Duodenal mucosa (tissue), 2 donors: Measurements from ENCODE around the gene CSDE1.

Source experiments
- H3K27ac ChIP-seq: one replicate; pipeline ENCODE4 v1.7.0; 2013; ENCODE audit warnings: low read depth, low read length
- H3K27me3 ChIP-seq, 2 donors: one replicate each; pipeline ENCODE4 v1.7.0; 2013; ENCODE audit warnings: low read length in 2 of 2, control low read depth in 1 of 2; ENCODE audit not compliant: insufficient read depth in 2 of 2, control insufficient read depth in 1 of 2
- H3K36me3 ChIP-seq, 2 donors: one replicate each; pipeline ENCODE4 v1.7.0; 2013; ENCODE audit warnings: low read length in 2 of 2, control low read depth in 1 of 2; ENCODE audit not compliant: insufficient read depth in 2 of 2, control insufficient read depth in 1 of 2
- H3K4me1 ChIP-seq, 2 donors: one replicate each; pipeline ENCODE4 v1.7.0; 2013; ENCODE audit warnings: low read length in 2 of 2, control low read depth in 1 of 2; ENCODE audit not compliant: insufficient read depth in 2 of 2, control insufficient read depth in 1 of 2
- H3K4me3 ChIP-seq, 2 donors: one replicate each; pipeline ENCODE4 v1.7.0; 2013; ENCODE audit warnings: low read length in 2 of 2, low read depth in 1 of 2
- H3K9ac ChIP-seq, 2 donors: one replicate each; pipeline ENCODE4 v1.7.0; 2013; ENCODE audit warnings: low read length in 2 of 2, low read depth in 1 of 2
- H3K9me3 ChIP-seq, 2 donors: one replicate each; pipeline ENCODE4 v1.7.0; 2013; ENCODE audit warnings: low read length in 2 of 2, control low read depth in 1 of 2; ENCODE audit not compliant: control insufficient read depth in 1 of 2

CSDE1 gene

DNA sequence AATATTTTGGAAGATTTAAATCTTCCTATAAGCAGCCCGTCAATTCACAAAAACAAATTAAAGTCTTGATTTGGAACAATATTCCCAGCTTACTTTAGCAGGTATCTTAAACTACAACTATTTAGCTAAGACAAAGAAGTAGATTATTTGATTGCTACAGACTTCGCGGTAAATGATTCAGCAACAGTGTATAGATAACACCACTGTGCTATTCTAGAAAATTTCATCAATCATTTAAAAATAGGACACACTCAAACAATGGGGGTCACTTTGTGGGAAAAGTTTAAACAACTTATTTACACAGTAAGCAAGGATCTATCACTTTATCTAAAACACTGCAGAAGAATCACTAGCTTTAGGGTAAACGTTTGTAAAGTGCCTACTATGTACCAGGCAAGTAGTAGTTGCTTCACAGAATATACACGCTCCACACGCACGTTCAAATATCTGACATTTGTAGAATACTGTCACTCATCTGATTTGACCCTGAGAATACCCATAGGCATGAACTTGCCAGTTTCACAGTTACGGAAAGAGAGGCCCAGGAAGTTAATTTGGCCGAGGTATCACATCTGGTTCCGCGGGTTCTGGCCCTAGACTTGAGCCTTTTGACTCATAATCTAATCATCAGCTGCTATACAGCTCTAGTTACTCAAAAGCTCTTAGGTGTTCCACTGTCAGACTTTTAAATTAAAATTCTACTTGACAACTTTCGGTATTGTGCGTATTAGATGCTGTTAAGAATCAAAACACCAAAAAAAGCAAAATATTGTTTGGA, 88.8 kb downstream of the CSDE1 start:
- Histone ChIP-seq H3K27ac (no peak overlapping the region), H3K4me3 (peak overlapping the region; percentile 69 to 90), H3K27me3 (no peaks in the 10 kb centered on the region), H3K9me3 (no peaks in the 10 kb centered on the region), H3K4me1 (peaks cover 7 to 11% of the 10 kb centered on the region in 2 donors), H3K36me3 (no peaks in the 10 kb centered on the region), H3K9ac (peak overlapping the region; percentile 64 to 65)

- H3K4me1 ChIP-seq, result peaks cover 7 to 11% of the 10 kb centered on the region in 2 donors
- no peak overlapping the region for H3K9ac ChIP-seq
- H3K36me3 ChIP-seq, result no peaks in the 10 kb centered on the region
- no peak overlapping the region for H3K27ac ChIP-seq
- H3K9me3 ChIP-seq, result no peaks in the 10 kb centered on the region
- H3K4me3 ChIP-seq, result no peak overlapping the region
- no peaks in the 10 kb centered on the region for H3K27me3 ChIP-seq
These were observed 89.4 kb downstream of the CSDE1 start for GRCh38 chr1:114668373-114668772.

- Histone ChIP-seq H3K9ac (no peak overlapping the region), H3K9me3 (no peaks in the 10 kb centered on the region), H3K27me3 (no peaks in the 10 kb centered on the region), H3K4me1 (peaks cover 7 to 11% of the 10 kb centered on the region in 2 donors), H3K36me3 (no peaks in the 10 kb centered on the region), H3K4me3 (no peak overlapping the region), H3K27ac (no peak overlapping the region)
These were observed 90.8 kb downstream of the CSDE1 start for GRCh38 chr1:114666954-114667353.
